Keratinocyte (primary cell): ENCODE measurements around the gene OTOP2. TPM values are rescaled to one million over a fixed set of nuclear protein-coding genes. Genes with fewer than 3 reads are reported as not detected.
"Not testable (repeated sequence)": the region's sequence is repeated elsewhere in the genome, so short reads cannot be mapped to it uniquely, and the experiment has no call there.

Experiments
- DNase-seq: peaks from one replicate; pipeline ENCODE4 v3.0.0-alpha.2; 2011; ENCODE audit warnings: low read depth, missing footprints, low spot score
- FAIRE-seq: peaks from 2 replicates; lab custom pipeline; 2011; peaks lifted over from hg19 to GRCh38; lab: Jason Lieb, UNC
- H2AFZ ChIP-seq: 2 replicates; pipeline ENCODE4 v1.6.0; 2012; ENCODE audit warnings: low read length, control low read depth, inconsistent platforms; ENCODE audit not compliant: control insufficient read depth
- H3K27ac ChIP-seq: 2 replicates; pipeline ENCODE4 v1.5.1; 2011; ENCODE audit warnings: low read length; ENCODE audit not compliant: control insufficient read depth, insufficient read depth
- H3K27me3 ChIP-seq: 3 replicates; pipeline ENCODE4 v1.6.0; 2011; ENCODE audit warnings: low read length; ENCODE audit not compliant: control insufficient read depth, insufficient read depth; ENCODE audit errors: extremely low read depth
- H3K36me3 ChIP-seq, 2 experiments: 2 replicates in 1 of 2; 3 replicates in 1 of 2; pipeline ENCODE4 v1.5.1; 2011; ENCODE audit warnings: low read length in 2 of 2, mild to moderate bottlenecking in 1 of 2; ENCODE audit not compliant: control insufficient read depth in 2 of 2, insufficient read depth in 2 of 2; ENCODE audit errors: extremely low read depth in 1 of 2
- H3K4me1 ChIP-seq: 3 replicates; pipeline ENCODE4 v1.5.1; 2011; ENCODE audit warnings: low read length; ENCODE audit not compliant: control insufficient read depth, insufficient read depth; ENCODE audit errors: extremely low read depth
- H3K4me2 ChIP-seq: 3 replicates; pipeline ENCODE4 v1.6.0; 2011; ENCODE audit warnings: low read depth, low read length; ENCODE audit not compliant: control insufficient read depth, insufficient read depth; ENCODE audit errors: extremely low read depth
- H3K4me3 ChIP-seq, 3 experiments: fragments of 200-600 bp in 1 of 3; sonication (generic) in 1 of 3; 2 replicates in 2 of 3; 3 replicates in 1 of 3; pipeline ENCODE4 v1.5.1; 2011 to 2016; ENCODE audit warnings: low read length in 3 of 3, mild to moderate bottlenecking in 3 of 3, control low read depth in 2 of 3, inconsistent platforms in 1 of 3, low read depth in 1 of 3, mixed read lengths in 1 of 3, mixed run types in 1 of 3, moderate library complexity in 1 of 3; ENCODE audit not compliant: control insufficient read depth in 2 of 3, insufficient read depth in 2 of 3; ENCODE audit errors: extremely low read depth in 1 of 3
- H3K79me2 ChIP-seq: 2 replicates; pipeline ENCODE4 v1.6.0; 2012; ENCODE audit warnings: low read length; ENCODE audit not compliant: control insufficient read depth, insufficient read depth
- H3K9ac ChIP-seq: 3 replicates; pipeline ENCODE4 v1.6.0; 2011; ENCODE audit warnings: low read length; ENCODE audit not compliant: control insufficient read depth, insufficient read depth; ENCODE audit errors: extremely low read depth
- H3K9me1 ChIP-seq: 3 replicates; pipeline ENCODE4 v1.6.0; 2011; ENCODE audit warnings: low read length; ENCODE audit not compliant: control insufficient read depth, insufficient read depth; ENCODE audit errors: extremely low read depth
- H3K9me3 ChIP-seq: 2 replicates; pipeline ENCODE4 v1.5.1; 2012; ENCODE audit warnings: low read depth, low read length; ENCODE audit not compliant: control insufficient read depth
- H4K20me1 ChIP-seq: 3 replicates; pipeline ENCODE4 v1.6.0; 2011; ENCODE audit warnings: low read length; ENCODE audit not compliant: control insufficient read depth, insufficient read depth; ENCODE audit errors: extremely low read depth
- CTCF ChIP-seq, 3 experiments: IDR thresholded peaks in 1 of 3; conservative IDR thresholded peaks in 1 of 3; optimal IDR thresholded peaks in 1 of 3; 2 replicates in 2 of 3; 3 replicates in 1 of 3; pipeline versions ENCODE3 to v1.5.1; 2011; ENCODE audit warnings: low read length in 3 of 3, mild to moderate bottlenecking in 3 of 3, moderate library complexity in 2 of 3, control low read depth in 1 of 3, inconsistent platforms in 1 of 3; ENCODE audit not compliant: insufficient read depth in 2 of 3; ENCODE audit errors: extremely low read depth in 1 of 3
- EZH2 ChIP-seq: IDR thresholded peaks from one replicate; pipeline ENCODE4 v1.6.1; 2012; ENCODE audit warnings: inconsistent platforms, mild to moderate bottlenecking, low read length, moderate library complexity
- dilution Hi-C: fragments of 300-500 bp; cut with MboI; formaldehyde crosslinking; loops from one replicate; pipeline ENCODE4 v1.7.0; 2020; ENCODE audit warnings: low sequenced_read_pairs; ENCODE audit not compliant: extremely low pct_ligation_motif_present
- polyA plus RNA-seq, 5 experiments: library from polyadenylated mRNA; depleted of rRNA in 3 of 5; stranded (reverse) in 3 of 5; stranded (forward) in 1 of 5; unstranded in 1 of 5; fragments of >200 nt; gene quantifications; 1 replicate in 1 of 5; 2 replicates in 3 of 5; 3 replicates in 1 of 5; pipeline versions ENCODE4 v1.2.1 to v1.2.3, GENCODE V29; 2011 to 2012; ENCODE audit warnings: missing spikeins in 2 of 5, low read depth in 1 of 5, low replicate concordance in 1 of 5

Gene OTOP2
- polyA plus RNA-seq, 1 donor (not counting 4 experiments of a cell fraction or from before 2014, with no cell fraction given): not detected

GRCh38 chr17:74907012-74907411, 17.1 kb upstream of the OTOP2 start:
- Histone ChIP-seq H3K27ac (no peak overlapping the region), H3K4me3 (no peak overlapping the region), H2AFZ (no peak overlapping the region), H3K4me2 (no peak overlapping the region), H3K36me3 (no peaks in the 10 kb centered on the region), H4K20me1 (no peaks in the 10 kb centered on the region), H3K4me1 (no peaks in the 10 kb centered on the region), H3K9ac (no peak overlapping the region), H3K27me3 (no peaks in the 10 kb centered on the region), H3K9me3 (no peaks in the 10 kb centered on the region), H3K79me2 (no peaks in the 10 kb centered on the region), H3K9me1 (no peaks in the 10 kb centered on the region)
- TF ChIP-seq EZH2: no peak
- TF ChIP-seq CTCF (optimal IDR thresholded peaks at IDR 0.05 in 1 of 3, IDR thresholded peaks at IDR 0.05 in 1 of 3, conservative IDR thresholded peaks at IDR 0.05 in 1 of 3; ENCODE audit: extremely low read depth in 1 of 3, insufficient read depth in 2 of 3, low read length in 3 of 3): no peak
- no peak for FAIRE-seq
- DNase-seq: no peak
- dilution Hi-C loops: no loop called here

- H3K27ac ChIP-seq, FAIRE-seq, H3K9me1 ChIP-seq, DNase-seq, H3K4me3 ChIP-seq, dilution Hi-C loops, H2AFZ ChIP-seq, H3K4me2 ChIP-seq, H3K36me3 ChIP-seq, H4K20me1 ChIP-seq, H3K79me2 ChIP-seq, H3K4me1 ChIP-seq, H3K27me3 ChIP-seq, H3K9me3 ChIP-seq, H3K9ac ChIP-seq: not testable (repeated sequence)
Measured at GRCh38 chr17:74909097-74909496, 15.0 kb upstream of the OTOP2 start.

- H3K9ac ChIP-seq, H3K4me2 ChIP-seq, H3K27me3 ChIP-seq, DNase-seq, H3K4me3 ChIP-seq, H4K20me1 ChIP-seq, H3K79me2 ChIP-seq, H3K4me1 ChIP-seq, H3K9me3 ChIP-seq, H3K27ac ChIP-seq, FAIRE-seq, H2AFZ ChIP-seq, H3K36me3 ChIP-seq, H3K9me1 ChIP-seq, dilution Hi-C loops: not testable (repeated sequence)
Measured at GRCh38 chr17:74911423-74911822, 12.7 kb upstream of the OTOP2 start.
